HG02840 (cell line): Measurements from ENCODE around the gene AKAP14.
"Not testable (repeated sequence)": the region's sequence is repeated elsewhere in the genome, so short reads cannot be mapped to it uniquely, and the experiment has no call there.

Experiments used
- ATAC-seq: cut with Tn5 transposase; IDR thresholded peaks from one replicate; pipeline ENCODE4 v1.9.1; 2021; ENCODE audit warnings: mild to moderate bottlenecking, moderate library complexity, moderate number of reproducible peaks; ENCODE audit not compliant: unreplicated experiment, low FRiP score

AKAP14 gene

GRCh38 chrX:119919835-119920585 lies 24.3 kb downstream of the AKAP14 start:
- ATAC-seq = no peak

- ATAC-seq = not testable (repeated sequence)
Measured at GRCh38 chrX:119922391-119922790, 26.7 kb downstream of the AKAP14 start.

- no peak for ATAC-seq
Measured at GRCh38 chrX:119935215-119935874, 39.7 kb downstream of the AKAP14 start.

- no peak for ATAC-seq
Measured at GRCh38 chrX:119941336-119941735, 45.6 kb downstream of the AKAP14 start.

- ATAC-seq = no peak
Measured at GRCh38 chrX:119942173-119942819, 46.6 kb downstream of the AKAP14 start.

- no peak for ATAC-seq
Measured at GRCh38 chrX:119942831-119943184, 47.1 kb downstream of the AKAP14 start.

GRCh38 chrX:119943185-119943988 lies 47.7 kb downstream of the AKAP14 start, which contains the start of gene NKAP:
Gene NKAP (minus strand): TSS chrX:119943751. CDS start chrX:119943605, 146 bp downstream.
- peak; percentile 76 for ATAC-seq

- no peak for ATAC-seq
Measured at GRCh38 chrX:119945481-119945880, 49.8 kb downstream of the AKAP14 start.

GRCh38 chrX:119948381-119948780 lies 52.7 kb downstream of the AKAP14 start:
- no peak for ATAC-seq

- ATAC-seq = no peak
Measured at GRCh38 chrX:119954374-119954773, 58.7 kb downstream of the AKAP14 start.

- ATAC-seq = not testable (repeated sequence)
Measured at GRCh38 chrX:119955807-119956570, 60.3 kb downstream of the AKAP14 start.

- ATAC-seq = no peak
Measured at GRCh38 chrX:119960625-119961024, 64.9 kb downstream of the AKAP14 start.

GRCh38 chrX:119966837-119967236 lies 71.1 kb downstream of the AKAP14 start:
- not testable (repeated sequence) for ATAC-seq
